ENCODE results near the gene BHMT2.

Gene BHMT2

DNA sequence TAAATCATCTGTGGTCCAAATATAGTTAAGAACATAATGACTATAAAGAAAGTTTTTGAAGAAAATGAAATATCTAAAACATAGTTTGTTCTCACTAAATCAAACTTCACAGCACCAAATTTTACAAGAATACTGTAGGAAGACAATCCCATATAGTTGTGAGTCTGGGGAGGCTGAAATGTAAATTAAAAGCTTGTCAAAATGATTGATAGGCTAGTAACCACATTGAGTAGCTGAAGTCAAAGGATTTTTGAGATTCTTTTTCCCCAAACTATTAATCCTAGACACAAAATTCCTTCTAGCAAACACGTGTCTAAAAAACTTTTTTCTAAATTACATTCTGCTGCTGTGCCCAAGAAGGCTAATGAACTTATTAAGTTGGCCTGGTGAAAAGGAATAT, 55.0 kb downstream of the BHMT2 start:
- DNase-seq = no peak

DNA sequence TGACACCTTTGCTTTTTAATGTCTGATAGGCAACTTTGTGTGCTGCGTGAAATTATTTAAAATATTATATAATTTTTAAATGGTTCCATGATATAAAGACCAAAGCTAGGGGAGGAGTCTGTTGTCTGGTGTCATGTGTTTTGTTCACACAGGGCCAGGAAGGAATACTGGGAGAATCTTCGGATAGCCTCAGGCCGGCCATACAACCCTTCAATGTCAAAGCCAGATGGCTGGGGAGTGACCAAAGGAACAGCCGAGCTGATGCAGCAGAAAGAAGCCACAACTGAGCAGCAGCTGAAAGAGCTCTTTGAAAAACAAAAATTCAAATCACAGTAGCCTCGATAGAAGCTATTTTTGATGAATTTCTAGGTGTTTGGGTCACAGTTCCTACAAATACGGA, 61.2 kb downstream of the BHMT2 start:
- DNase-seq = no peak

DNA sequence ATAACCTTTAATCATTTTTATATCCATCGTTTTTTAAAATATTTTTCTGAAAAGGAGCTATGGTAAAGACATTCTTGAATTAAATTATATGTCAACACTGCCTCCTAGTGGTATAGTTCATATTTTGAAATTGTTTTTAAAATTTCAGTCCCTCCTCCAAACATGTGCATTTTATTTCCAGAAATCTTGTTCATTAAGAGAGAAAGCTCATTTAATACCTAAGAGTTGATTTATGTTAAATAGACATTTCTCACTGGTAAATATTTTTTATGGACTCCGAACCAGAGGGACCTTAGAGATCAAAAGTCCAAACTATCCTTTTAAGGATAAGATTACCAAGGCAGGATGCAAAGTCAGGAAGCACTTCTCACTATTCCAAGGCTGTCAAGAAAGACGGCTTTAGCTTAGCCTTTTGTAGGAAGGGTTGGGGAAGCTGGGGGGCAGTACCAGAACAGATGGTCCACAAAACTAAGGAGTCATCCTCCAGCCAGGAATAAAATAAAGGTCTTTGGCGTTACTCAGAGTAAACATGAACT, 63.6 kb downstream of the BHMT2 start:
- DNase-seq = no peak

DNA sequence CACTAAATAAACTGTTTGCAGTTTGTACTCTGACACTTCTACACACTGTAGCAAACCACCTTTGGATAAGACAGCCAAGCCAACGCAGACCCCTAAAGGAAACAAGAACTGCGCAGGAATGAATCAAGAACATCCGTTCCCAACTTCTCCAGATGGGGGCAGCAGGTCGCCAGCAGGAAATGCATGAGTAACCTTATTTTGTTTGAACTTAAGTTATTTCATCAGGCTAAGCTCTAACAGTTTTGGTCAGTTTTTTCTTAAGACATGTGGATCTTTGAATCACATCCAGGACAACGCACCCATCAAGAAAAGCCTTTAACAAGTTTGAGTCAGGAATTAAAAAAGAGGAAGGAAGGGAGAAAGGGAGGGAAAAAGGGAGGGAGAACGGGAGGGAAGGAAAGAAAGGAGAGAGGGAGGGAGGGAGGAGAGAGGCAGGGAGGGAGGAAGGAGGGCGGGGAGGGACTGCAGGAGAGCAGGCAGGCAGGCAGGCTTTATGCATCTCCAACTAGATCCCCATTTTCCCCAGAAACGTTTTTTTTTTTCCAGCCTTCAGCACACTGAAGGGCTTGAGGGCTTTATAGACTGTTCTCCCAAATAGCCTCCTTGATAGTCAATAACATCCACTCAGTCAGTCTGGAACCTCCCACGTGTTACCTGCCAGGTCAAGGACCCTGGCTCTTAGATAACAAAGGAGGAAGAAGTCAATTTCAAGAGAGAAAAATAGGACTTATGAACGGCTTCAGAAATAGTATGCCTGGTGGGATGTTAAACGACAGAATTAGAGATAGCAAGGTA, 64.3 kb downstream of the BHMT2 start:
- peak; percentile 52 to 57 for DNase-seq

DNA sequence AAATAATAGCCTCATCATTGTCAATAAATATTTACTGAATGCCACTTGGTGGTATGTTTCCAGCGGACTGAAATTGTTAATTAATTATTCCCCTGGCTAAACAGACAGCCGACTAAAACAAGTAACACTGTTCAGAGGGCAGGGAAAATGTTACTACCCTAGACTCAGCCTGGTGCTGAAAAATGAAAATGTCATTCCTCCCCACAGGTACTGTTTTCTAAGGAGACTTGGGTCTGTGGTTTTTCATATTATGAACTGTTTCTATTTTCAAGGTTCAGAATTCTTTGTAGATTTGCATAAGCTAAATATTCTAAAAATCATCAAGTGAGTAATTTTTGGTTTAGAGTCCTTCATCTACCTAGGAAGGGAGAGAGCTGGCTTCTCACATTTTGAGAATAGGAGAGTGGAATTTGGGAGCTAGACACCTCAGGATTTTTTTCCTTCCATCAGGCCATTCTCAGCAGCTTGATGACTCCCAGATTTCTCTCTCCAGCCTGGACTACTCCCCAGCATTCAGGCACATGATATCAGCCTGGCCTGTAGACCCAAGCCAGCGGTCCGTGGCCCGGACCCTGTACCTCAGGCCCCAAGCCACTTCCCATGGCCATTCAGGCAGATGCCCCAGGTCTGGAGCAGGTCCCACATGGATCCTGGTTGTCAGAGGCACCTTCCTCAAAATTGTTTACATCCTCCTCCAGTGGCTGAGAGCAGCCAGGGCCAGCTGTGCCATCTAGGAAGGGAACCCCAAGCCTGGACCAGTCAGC, 66.4 kb downstream of the BHMT2 start:
- no peak for DNase-seq

DNA sequence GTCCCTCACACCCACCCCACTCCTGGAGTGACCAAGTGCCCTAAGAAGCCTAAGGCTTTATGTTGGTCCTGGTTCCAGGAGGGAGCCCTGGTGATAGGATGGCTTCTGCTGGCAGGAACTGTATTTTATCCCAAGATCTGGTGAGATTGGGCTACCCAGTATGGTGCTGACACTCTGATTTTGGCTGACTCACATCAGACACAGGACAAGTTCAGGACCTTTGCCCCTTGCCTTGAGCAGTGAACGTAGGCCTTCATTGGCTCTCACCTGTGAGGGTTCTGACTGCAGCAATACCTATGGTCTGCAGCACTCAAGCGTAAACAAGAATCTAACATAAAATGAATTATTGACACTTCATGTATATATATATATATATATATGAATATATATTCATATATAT, 67.1 kb downstream of the BHMT2 start:
- DNase-seq = no peak
